Aorta (tissue), 5 donors: Measurements from ENCODE around the gene ACSF3. TPM values are rescaled to one million over a fixed set of nuclear protein-coding genes. Genes with fewer than 3 reads are reported as not detected.

Experiments
- ATAC-seq: fragments of 200-7000 bp; cut with Tn5 transposase; one replicate; pipeline ENCODE4 v1.9.1; 2022; ENCODE audit warnings: moderate library complexity; ENCODE audit not compliant: low FRiP score
- DNase-seq, 2 donors: peaks; one replicate each; pipeline ENCODE4 v3.0.0-alpha.2; 2020
- H3K27ac ChIP-seq, 2 donors: one replicate each; pipeline ENCODE4 v1.5.1; 2013; ENCODE audit warnings: low read length in 2 of 2, mild to moderate bottlenecking in 2 of 2, moderate library complexity in 2 of 2, control low read depth in 1 of 2, inconsistent platforms in 1 of 2, low read depth in 1 of 2
- H3K27me3 ChIP-seq, 2 donors: one replicate each; pipeline ENCODE4 v1.6.1; 2013; ENCODE audit warnings: control low read depth in 1 of 2, low read length in 1 of 2, mild to moderate bottlenecking in 1 of 2, moderate library complexity in 1 of 2; ENCODE audit not compliant: insufficient read depth in 2 of 2, control insufficient read depth in 1 of 2
- H3K36me3 ChIP-seq, 2 donors: one replicate each; pipeline ENCODE4 v1.6.1; 2013; ENCODE audit warnings: control low read depth in 1 of 2, low read length in 1 of 2, mild to moderate bottlenecking in 1 of 2; ENCODE audit not compliant: insufficient read depth in 2 of 2, control insufficient read depth in 1 of 2
- H3K4me1 ChIP-seq, 2 donors: one replicate each; pipeline ENCODE4 v1.6.1; 2013; ENCODE audit warnings: low read length in 2 of 2, control low read depth in 1 of 2, mild to moderate bottlenecking in 1 of 2, moderate library complexity in 1 of 2; ENCODE audit not compliant: insufficient read depth in 2 of 2, control insufficient read depth in 1 of 2
- H3K4me3 ChIP-seq, 2 donors: one replicate each; pipeline ENCODE4 v1.5.1; 2013; ENCODE audit warnings: low read length in 2 of 2, control low read depth in 1 of 2, mild to moderate bottlenecking in 1 of 2
- H3K9me3 ChIP-seq: one replicate; pipeline ENCODE4 v1.6.1; 2013; ENCODE audit warnings: mild to moderate bottlenecking, low read length; ENCODE audit not compliant: control insufficient read depth
- WGBS, 2 donors: extraction: QIAGEN DNeasy Blood & Tissue Kit; methylation state at CpG; one replicate each; pipeline ENCODE4 v1.1.7; 2013; 5-methylcytosine and 5-hydroxymethylcytosine counted together
- intact Hi-C, 2 donors: fragments of 100-400 bp; cut with DNase I; formaldehyde crosslinking; loops; one replicate each; pipeline versions ENCODE4 v1.14.2 to v1.15.0; 2022
- polyA plus RNA-seq, 2 donors: library from polyadenylated mRNA; stranded (reverse); fragments of 200-250 nt; gene quantifications; one replicate each; pipeline ENCODE4 v1.2.3, GENCODE V29; 2013
- total RNA-seq, 2 donors: library from RNA; stranded (reverse); fragmentation: NEBNext Ultra II Directional; extraction: Animal tissue kit (Norgen Biotek cat#: 25700); gene quantifications; one replicate each; pipeline ENCODE4 v1.2.1, GENCODE V29; 2021
- donor health status: healthy with polysubstance abuse.
- donor health status: Bipolar disorder and iron deficiency.
- donor health status: DM: no; HTN: no; CAD: no.
- donor health status: DM: no; HTN: no; CAD: no.
- donor health status: DM: yes; HTN: yes; CAD: no.

The ACSF3 gene
- total and polyA plus RNA-seq, 4 donors, result 19.3 to 48.4 (median 26.6) TPM

DNA sequence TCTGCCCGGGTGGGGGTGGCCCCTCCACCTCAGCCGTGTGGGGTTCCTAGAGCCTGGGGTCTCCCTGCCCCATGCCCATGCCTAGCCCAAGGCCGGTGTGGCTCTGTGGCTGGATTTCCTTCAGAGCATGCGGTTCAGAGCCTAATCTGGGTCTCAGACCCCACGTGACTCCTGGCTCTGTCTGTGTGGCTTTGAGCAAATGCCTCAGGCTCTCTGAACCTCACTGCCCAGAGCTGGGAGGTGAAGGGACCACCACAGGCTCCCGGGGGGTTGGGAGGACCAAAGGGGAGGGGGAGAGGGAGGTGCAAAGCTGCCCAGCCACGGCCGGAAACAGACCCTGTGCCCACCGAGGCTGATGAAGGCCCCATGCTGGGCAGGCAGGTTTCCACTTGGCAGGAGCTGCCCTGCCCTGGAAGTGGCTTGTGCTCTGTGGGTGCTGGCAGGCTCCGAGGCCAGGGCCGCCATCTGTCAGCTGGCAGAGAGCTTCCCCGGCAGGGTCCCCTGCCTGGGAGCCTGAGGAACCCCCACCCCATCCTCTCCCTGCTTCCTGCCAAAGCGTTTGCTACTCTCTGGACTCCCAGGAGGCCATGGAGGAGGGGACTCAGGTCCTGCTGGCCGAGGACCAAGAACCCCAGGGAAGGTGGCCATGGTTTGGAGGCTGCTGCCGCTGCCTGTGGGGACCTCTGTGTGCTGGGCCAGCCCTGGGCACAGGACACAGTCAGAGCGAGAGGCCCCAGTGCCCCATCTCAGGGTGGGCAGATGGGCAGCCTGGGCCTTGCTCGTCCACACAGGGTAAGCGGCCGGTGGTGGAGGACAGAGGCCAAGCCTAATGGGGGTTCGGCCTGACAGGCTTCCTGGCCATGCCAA is 81.9 kb downstream of the ACSF3 start:
- Histone ChIP-seq H3K4me1 (no peaks in the 10 kb centered on the region), H3K9me3 (no peaks in the 10 kb centered on the region), H3K4me3 (no peak overlapping the region), H3K36me3 (no peaks in the 10 kb centered on the region), H3K27me3 (no peaks in the 10 kb centered on the region), H3K27ac (no peak overlapping the region)
- WGBS, 2 donors, result 32 to 38% methylated on average over 20 of the region's 20 CpGs
- ATAC-seq (no peak), DNase-seq (no peak)
- intact Hi-C loops, result no loop called here

DNA sequence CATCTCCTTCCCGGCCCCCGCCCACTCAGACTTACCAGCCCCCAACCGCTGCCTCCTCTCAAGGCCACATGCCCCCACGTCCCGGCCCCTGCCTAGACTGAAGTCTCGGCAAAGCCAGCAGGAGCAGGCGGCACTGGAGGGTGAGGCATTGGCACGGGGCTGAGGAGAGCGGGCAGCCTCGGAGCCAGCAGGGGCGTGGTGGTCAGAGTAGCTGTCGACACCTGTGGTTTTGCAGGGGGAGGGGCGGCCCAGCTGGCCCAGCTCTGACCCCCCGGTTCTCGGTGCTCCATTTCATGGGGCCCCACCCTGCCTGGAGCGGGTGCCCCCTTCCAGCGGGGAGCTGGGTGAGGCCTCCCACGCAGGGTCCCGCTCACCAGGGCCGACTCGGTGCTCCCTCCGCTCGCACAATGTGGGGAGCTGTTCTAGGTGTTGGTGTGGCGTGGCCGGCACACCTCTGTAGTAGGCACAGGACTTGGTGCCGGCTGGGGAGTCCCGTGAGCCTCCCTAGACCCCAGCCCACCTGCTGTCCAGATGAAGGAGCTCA is 82.6 kb downstream of the ACSF3 start:
- Histone ChIP-seq H3K9me3 (no peaks in the 10 kb centered on the region), H3K27me3 (no peaks in the 10 kb centered on the region), H3K36me3 (no peaks in the 10 kb centered on the region), H3K27ac (no peak overlapping the region), H3K4me1 (no peaks in the 10 kb centered on the region), H3K4me3 (no peak overlapping the region)
- ATAC-seq, result no peak
- DNase-seq, result no peak
- WGBS, 2 donors, result 61 to 79% methylated on average over 25 to 27 of the region's 27 CpGs
- intact Hi-C loops, result no loop called here

DNA sequence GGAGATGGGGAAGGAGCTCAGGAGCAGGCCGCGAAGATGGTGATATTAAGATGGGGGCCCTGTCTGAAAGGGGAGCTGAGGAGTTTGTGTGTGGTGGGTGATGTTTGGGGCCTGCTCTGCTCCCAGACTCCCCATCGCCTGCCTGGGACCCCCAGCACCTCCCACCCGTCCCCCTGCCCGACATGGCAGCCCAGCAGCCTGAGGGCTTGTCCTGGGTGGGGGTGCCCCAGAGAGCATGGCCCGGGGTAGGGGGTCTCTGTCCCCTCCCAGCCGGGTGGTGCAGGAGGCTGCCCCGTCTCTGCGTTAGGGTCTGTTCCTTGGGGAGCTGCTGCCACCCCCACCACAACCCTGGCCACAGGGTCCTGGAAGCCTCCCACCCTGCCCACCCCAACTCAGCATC is 83.1 kb downstream of the ACSF3 start:
- H3K27me3 ChIP-seq, result no peaks in the 10 kb centered on the region
- no peaks in the 10 kb centered on the region for H3K9me3 ChIP-seq
- H3K4me3 ChIP-seq, result no peak overlapping the region
- no peaks in the 10 kb centered on the region for H3K36me3 ChIP-seq
- DNase-seq (no peak), ATAC-seq (no peak)
- WGBS, 2 donors, result 91 to 92% methylated on average over 9 of the region's 9 CpGs
- H3K4me1 ChIP-seq, result no peaks in the 10 kb centered on the region
- intact Hi-C loops, result no loop called here
- H3K27ac ChIP-seq, result no peak overlapping the region

DNA sequence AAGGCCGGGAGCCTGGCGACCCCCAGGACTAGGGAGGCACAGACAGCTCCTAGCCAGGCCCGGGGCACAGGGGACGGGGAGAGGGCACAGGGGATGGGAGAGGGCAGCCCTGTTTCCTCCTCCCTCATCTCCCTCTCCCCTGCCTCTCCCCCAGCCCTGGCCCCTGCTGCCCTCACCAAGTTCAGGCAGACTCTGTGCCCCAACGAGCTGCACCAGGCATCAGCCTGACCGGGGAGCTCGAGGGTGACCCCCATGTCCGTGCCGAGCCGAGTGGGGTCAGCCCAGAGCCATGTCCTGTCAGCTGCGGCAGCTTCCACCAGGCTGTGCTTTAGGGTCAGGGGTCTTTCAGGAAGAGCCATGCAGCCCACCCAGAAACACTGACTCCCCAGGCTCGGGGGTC is 83.8 kb downstream of the ACSF3 start:
- H3K36me3 ChIP-seq, result no peaks in the 10 kb centered on the region
- H3K4me1 ChIP-seq, result no peaks in the 10 kb centered on the region
- no peaks in the 10 kb centered on the region for H3K9me3 ChIP-seq
- WGBS, 2 donors, result 83 to 85% methylated on average over 10 to 12 of the region's 12 CpGs
- DNase-seq, result no peak
- no peak overlapping the region for H3K4me3 ChIP-seq
- ATAC-seq, result no peak
- no peaks in the 10 kb centered on the region for H3K27me3 ChIP-seq
- intact Hi-C loops, result no loop called here
- no peak overlapping the region for H3K27ac ChIP-seq

DNA sequence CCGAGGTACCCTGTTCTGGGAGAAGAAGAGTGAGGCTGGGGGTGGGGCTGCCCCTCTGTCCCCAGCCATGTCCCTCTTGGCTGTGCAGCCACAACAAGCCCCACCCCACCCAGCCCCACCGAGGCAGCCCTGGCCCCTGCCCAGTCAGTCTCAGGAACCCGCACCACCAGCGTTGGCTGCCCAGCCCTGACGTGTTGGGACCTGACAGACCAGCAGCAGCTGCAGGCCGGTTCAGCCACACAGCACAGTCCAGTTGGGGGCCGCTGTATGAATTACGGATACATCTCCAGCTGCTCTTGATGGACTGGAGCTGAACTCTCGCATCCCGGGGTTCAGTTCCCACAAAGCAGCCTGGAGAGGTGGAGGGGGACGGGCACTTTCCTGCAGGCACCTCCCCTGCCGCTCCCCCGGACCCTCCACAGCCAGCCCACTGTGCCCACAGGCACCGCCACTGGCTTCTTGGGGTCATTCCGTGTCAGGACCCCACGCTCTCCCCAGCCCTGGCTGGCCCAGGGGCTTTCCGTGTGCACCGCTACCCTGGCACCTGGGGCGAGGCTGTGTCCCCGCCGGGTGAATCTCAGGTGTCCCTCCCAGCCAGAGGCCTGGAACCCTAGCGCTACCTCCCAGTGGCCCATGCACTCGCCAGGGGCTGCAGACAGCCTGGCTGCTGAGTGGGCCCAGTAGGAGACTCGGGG is 84.9 kb downstream of the ACSF3 start:
- no peaks in the 10 kb centered on the region for H3K4me1 ChIP-seq
- no peaks in the 10 kb centered on the region for H3K27me3 ChIP-seq
- H3K4me3 ChIP-seq, result no peak overlapping the region
- no peak for DNase-seq
- no peaks in the 10 kb centered on the region for H3K9me3 ChIP-seq
- no peak overlapping the region for H3K27ac ChIP-seq
- WGBS, 2 donors, result 81 to 83% methylated on average over 24 of the region's 24 CpGs
- intact Hi-C loops, result no loop called here
- ATAC-seq, result no peak
- no peaks in the 10 kb centered on the region for H3K36me3 ChIP-seq

DNA sequence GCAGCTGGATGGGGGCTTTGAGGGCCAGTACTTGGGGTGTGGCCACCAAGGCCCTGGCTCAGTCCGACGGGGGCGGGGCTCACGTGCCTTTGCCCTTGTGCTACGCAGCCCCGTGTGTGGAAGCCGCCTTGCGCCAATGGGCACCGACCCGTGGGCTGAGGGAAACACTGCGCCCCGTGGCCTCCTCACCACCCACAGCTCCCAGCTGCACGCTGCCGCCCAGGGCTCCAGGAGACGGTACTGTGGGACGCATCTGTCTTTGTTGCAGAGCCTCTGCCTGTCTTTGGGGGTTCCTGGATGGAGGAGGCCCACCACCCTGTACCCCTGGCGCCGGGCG is 85.5 kb downstream of the ACSF3 start:
- no peak for ATAC-seq
- 88 to 91% methylated on average over 19 of the region's 19 CpGs for WGBS, 2 donors
- DNase-seq, result no peak
- Histone ChIP-seq H3K4me1 (no peaks in the 10 kb centered on the region), H3K36me3 (no peaks in the 10 kb centered on the region), H3K9me3 (no peaks in the 10 kb centered on the region), H3K27me3 (no peaks in the 10 kb centered on the region), H3K4me3 (no peak overlapping the region), H3K27ac (no peak overlapping the region)
- intact Hi-C loops, result no loop called here

DNA sequence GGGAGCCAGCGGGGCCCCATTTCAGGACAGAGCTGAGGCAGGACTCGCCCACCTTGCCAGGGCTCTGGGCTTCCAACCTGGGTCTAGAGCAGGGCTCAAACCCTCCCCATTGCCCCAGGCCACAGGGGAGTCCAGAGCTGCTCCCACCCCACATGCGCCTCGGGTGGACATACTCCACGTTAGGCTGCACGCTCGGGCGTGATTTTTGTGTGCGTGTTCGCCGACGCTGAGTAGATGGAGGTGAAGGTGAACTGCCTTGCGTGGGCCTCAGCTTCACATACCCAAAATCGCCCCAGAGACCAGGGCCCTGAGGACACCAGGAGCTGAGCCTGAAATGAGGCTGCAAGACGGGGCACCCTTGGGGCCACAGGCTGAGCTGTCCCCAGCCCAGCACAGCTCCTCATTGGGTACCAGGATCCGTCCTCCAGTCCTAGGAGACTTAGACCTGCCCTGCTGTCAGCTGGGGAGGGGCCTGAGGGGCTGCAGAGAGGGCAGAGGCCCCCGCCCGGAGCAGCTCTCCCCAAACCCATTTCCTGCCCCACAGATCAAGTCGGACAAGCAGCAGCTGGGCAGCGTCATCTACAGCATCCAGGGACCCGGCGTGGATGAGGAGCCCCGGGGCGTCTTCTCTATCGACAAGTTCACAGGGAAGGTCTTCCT is 86.1 kb downstream of the ACSF3 start:
- no peaks in the 10 kb centered on the region for H3K27me3 ChIP-seq
- no peak overlapping the region for H3K27ac ChIP-seq
- H3K9me3 ChIP-seq, result no peaks in the 10 kb centered on the region
- H3K4me1 ChIP-seq, result no peaks in the 10 kb centered on the region
- ATAC-seq (no peak), DNase-seq (no peak)
- intact Hi-C loops, result no loop called here
- H3K36me3 ChIP-seq, result no peaks in the 10 kb centered on the region
- no peak overlapping the region for H3K4me3 ChIP-seq
- whole genome bisulfite sequencing, 2 donors, result 79 to 85% methylated on average over 25 of the region's 25 CpGs

DNA sequence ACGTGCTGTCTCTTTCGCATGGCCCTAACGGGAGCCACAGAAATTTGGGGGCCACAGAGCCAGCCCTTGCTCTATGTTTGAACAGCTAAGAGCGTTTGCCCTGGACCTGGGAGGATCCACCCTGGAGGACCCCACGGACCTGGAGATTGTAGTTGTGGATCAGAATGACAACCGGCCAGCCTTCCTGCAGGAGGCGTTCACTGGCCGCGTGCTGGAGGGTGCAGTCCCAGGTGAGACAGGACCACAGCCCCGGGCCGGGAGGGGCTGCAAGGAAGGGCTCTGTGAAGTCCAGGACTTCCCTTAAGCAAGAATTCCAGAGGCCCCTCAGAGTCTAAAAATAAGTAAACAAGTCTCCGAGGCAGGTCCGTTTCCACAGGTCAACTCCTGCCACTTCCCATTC is 89.8 kb downstream of the ACSF3 start:
- Histone ChIP-seq H3K27me3 (no peaks in the 10 kb centered on the region), H3K4me3 (no peak overlapping the region), H3K27ac (no peak overlapping the region), H3K4me1 (no peaks in the 10 kb centered on the region), H3K9me3 (no peaks in the 10 kb centered on the region), H3K36me3 (no peaks in the 10 kb centered on the region)
- WGBS, 2 donors, result 46 to 47% methylated on average over 13 of the region's 13 CpGs
- intact Hi-C loops, result no loop called here
- DNase-seq, result no peak
- ATAC-seq, result no peak
